Lower leg skin (tissue), 4 donors: ENCODE measurements around the gene MDK. TPM values are rescaled to one million over a fixed set of nuclear protein-coding genes. Genes with fewer than 3 reads are reported as not detected.

Experiments used
- DNase-seq, 2 donors: peaks; one replicate each; pipeline ENCODE4 v3.0.0-alpha.2; 2019; ENCODE audit warnings: low spot score in 2 of 2
- H3K4me3 ChIP-seq: fragments of 200-600 bp; sonication (generic); 2 replicates; pipeline ENCODE4 v1.5.1; 2017; ENCODE audit warnings: mild to moderate bottlenecking, low read depth; ENCODE audit not compliant: poor library complexity, severe bottlenecking
- CTCF ChIP-seq, 3 donors: fragments of 450-650 bp; IDR thresholded peaks; one replicate each; pipeline ENCODE4 v1.5.1; 2016; ENCODE audit warnings: antibody characterized with exemption in 3 of 3, mild to moderate bottlenecking in 3 of 3, moderate library complexity in 2 of 3
- POLR2A ChIP-seq, 2 donors: fragments of 450-650 bp; IDR thresholded peaks; one replicate each; pipeline ENCODE4 v1.6.1; 2016 to 2017; ENCODE audit warnings: antibody characterized with exemption in 2 of 2, mild to moderate bottlenecking in 1 of 2, moderate library complexity in 1 of 2
- WGBS, 2 donors: methylation state at CpG; one replicate each; pipeline ENCODE4 v1.1.5; 2018; 5-methylcytosine and 5-hydroxymethylcytosine counted together
- intact Hi-C: fragments of 100-400 bp; cut with DNase I; formaldehyde crosslinking; loops from one replicate; pipeline ENCODE4 v1.15.0; 2023; ENCODE audit warnings: low total_unique reads
- total RNA-seq, 4 donors: library from RNA; depleted of rRNA; stranded (reverse); fragments of >200 nt; gene quantifications; one replicate each; pipeline ENCODE4 v1.1.0, GENCODE V29; 2016

MDK gene
- total RNA-seq, 4 donors from 2014 or later: 6.0 to 19.4 (median 12.0) TPM

GRCh38 chr11:46338988-46339666, 42.3 kb upstream of the MDK start:
- no peak for TF ChIP-seq CTCF (IDR thresholded peaks at IDR 0.05)
- no peak for TF ChIP-seq POLR2A (IDR thresholded peaks at IDR 0.05)
- intact Hi-C loops: no loop called here
- H3K4me3 ChIP-seq: no peak overlapping the region
- 13 to 22% methylated on average over 16 of the region's 16 CpGs for WGBS, 2 donors
- DNase-seq: no peak

- TF ChIP-seq CTCF (IDR thresholded peaks at IDR 0.05): no peak
- no peak for TF ChIP-seq POLR2A (IDR thresholded peaks at IDR 0.05)
- intact Hi-C loops: no loop called here
- 81 to 90% methylated on average over 2 of the region's 2 CpGs for WGBS, 2 donors
- no peak for DNase-seq
- H3K4me3 ChIP-seq: no peak overlapping the region
Measured at GRCh38 chr11:46339816-46340215, 41.7 kb upstream of the MDK start.

DNA sequence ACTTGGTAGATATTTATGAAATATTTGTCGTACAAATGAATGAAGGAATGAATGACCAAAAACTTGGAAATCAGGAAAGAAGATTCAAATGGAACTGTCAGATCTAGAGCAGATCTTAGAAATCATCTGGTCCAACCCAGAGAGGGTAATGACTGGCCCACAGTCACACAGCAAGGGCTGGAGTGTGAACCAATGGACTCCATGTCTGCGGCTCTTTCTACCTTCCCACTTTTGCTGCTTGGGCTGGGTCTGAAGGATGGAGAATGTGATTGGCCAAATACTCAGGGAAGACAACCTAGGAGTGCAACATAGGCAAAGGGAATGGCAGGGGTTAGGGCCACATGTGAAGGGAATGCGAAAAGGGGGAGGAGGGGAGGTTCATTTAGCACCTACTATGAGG, 40.0 kb upstream of the MDK start:
- H3K4me3 ChIP-seq: no peak overlapping the region
- WGBS, 2 donors: 96% methylated on average over 3 of the region's 3 CpGs
- intact Hi-C loops: no loop called here
- no peak for DNase-seq
- TF ChIP-seq POLR2A (IDR thresholded peaks at IDR 0.05) (no peak), CTCF (IDR thresholded peaks at IDR 0.05) (no peak)

DNA sequence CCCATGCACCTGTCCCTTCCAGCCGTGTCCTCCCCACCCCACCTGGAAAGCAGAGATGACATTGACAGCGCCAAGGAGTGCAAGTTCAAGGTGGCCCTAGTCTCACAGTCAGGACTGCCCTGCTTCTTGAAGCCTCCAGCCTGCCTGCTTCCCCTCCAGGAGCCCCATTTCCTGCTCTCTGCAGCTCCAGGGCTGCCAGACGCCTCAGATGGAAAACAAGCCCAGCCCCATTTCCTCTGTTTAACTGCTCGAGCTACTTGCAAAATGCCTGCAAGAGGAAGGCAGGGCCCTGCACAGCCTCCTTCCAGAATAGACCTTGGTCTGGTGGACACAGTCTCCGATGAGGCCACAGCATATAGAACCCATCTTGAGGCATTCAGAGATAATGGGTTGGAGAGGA, 39.2 kb upstream of the MDK start:
- no peak for DNase-seq
- TF ChIP-seq POLR2A (IDR thresholded peaks at IDR 0.05) (no peak), CTCF (IDR thresholded peaks at IDR 0.05) (no peak)
- 53 to 57% methylated on average over 5 of the region's 5 CpGs for WGBS, 2 donors
- intact Hi-C loops: no loop called here
- H3K4me3 ChIP-seq: no peak overlapping the region

DNA sequence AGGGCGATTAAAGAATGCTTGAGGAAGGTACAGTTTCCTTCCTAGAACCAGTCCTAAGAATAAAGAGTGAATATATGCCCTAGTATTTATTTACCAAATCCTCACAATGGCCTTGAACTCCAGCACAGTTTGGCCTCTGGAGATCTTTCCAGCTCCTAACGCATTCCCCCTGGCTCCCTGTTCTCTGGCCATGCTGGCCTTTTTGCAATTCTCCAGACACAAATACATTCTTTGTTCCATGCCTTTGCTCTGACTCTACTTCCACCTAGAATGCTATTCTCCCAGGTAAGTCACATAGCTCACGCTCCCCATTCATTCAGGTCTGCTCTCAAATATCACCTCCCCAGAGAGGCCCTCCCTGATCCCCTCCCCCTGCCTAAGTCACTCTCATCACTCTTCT, 37.9 kb upstream of the MDK start:
- WGBS, 2 donors: 78 to 83% methylated on average over 3 of the region's 3 CpGs
- TF ChIP-seq CTCF (IDR thresholded peaks at IDR 0.05): no peak
- TF ChIP-seq POLR2A (IDR thresholded peaks at IDR 0.05): no peak
- H3K4me3 ChIP-seq: no peak overlapping the region
- intact Hi-C loops: no loop called here
- DNase-seq: no peak

GRCh38 chr11:46345131-46345597, 36.3 kb upstream of the MDK start:
- WGBS, 2 donors: 31 to 33% methylated on average over 18 to 20 of the region's 20 CpGs
- intact Hi-C loops: no loop called here
- no peak overlapping the region for H3K4me3 ChIP-seq
- DNase-seq: peak in 1 of 2 donors; percentile 93
- no peak for TF ChIP-seq POLR2A (IDR thresholded peaks at IDR 0.05)
- TF ChIP-seq CTCF (IDR thresholded peaks at IDR 0.05): no peak
